T-cell (primary cell): Measurements from ENCODE around the gene PSMB11. TPM values are rescaled to one million over a fixed set of nuclear protein-coding genes. Genes with fewer than 3 reads are reported as not detected.

Experiments used
- ATAC-seq, 4 experiments: fragments of 200-7000 bp in 3 of 4; fragments of 150-1000 bp in 1 of 4; cut with Tn5 transposase; replicated peaks in 1 of 4; 1 replicate in 3 of 4; 2 replicates in 1 of 4; pipeline ENCODE4 v1.10.0; 2021; ENCODE audit warnings: moderate library complexity in 3 of 4, mild to moderate bottlenecking in 2 of 4, moderate number of reproducible peaks in 1 of 4
- CTCF ChIA-PET, 2 donors: fragments of 300-600 bp; sonication (Branson Sonifier 250); formaldehyde crosslinking; loops; one replicate each; lab custom pipeline; 2022; ENCODE audit warnings: antibody characterized with exemption in 2 of 2; lab: Charles Lee
- POLR2A ChIA-PET, 2 donors: fragments of 300-600 bp; sonication (Branson Sonifier 250); formaldehyde crosslinking; loops; one replicate each; lab custom pipeline; 2022; ENCODE audit warnings: antibody characterized with exemption in 2 of 2; lab: Charles Lee
- DNase-seq, 35 experiments: peaks; one replicate each; pipeline versions ENCODE4 v3.0.0 to v3.0.0-alpha.2; 2013 to 2023
- H3K27ac ChIP-seq: one replicate; pipeline ENCODE4 v1.5.1; 2013; ENCODE audit warnings: low read length
- H3K27me3 ChIP-seq, 2 experiments: replicated peaks in 1 of 2; 1 replicate in 1 of 2; 2 replicates in 1 of 2; pipeline versions ENCODE4 v1.6.1 to v1.7.0; 2013; ENCODE audit warnings: low read length in 1 of 2, mixed read lengths in 1 of 2; ENCODE audit not compliant: control insufficient read depth in 2 of 2, insufficient read depth in 2 of 2; ENCODE audit errors: extremely low read depth in 1 of 2
- H3K36me3 ChIP-seq, 2 donors: 1 replicate in 1 of 2; 2 replicates in 1 of 2; pipeline versions ENCODE4 v1.6.1 to v1.7.0; 2013; ENCODE audit warnings: low read length in 1 of 2; ENCODE audit not compliant: control insufficient read depth in 2 of 2, insufficient read depth in 1 of 2; ENCODE audit errors: extremely low read depth in 1 of 2
- H3K4me1 ChIP-seq, 2 experiments: 1 replicate in 1 of 2; 2 replicates in 1 of 2; pipeline versions ENCODE4 v1.6.1 to v1.7.0; 2013; ENCODE audit warnings: low read length in 2 of 2, mixed read lengths in 1 of 2; ENCODE audit not compliant: insufficient read depth in 2 of 2, control insufficient read depth in 1 of 2; ENCODE audit errors: extremely low read depth in 1 of 2
- H3K4me3 ChIP-seq, 2 donors: 1 replicate in 1 of 2; 2 replicates in 1 of 2; pipeline versions ENCODE4 v1.5.1 to v1.7.0; 2013; ENCODE audit warnings: mild to moderate bottlenecking in 2 of 2, low read length in 1 of 2, moderate library complexity in 1 of 2; ENCODE audit not compliant: control insufficient read depth in 1 of 2; ENCODE audit errors: extremely low read depth in 1 of 2
- H3K9me3 ChIP-seq: 2 replicates; pipeline ENCODE4 v1.7.0; 2013
- H3K27ac Mint-ChIP-seq, 2 donors: one replicate each; pipeline ENCODE4 v1.8.0; 2020 to 2021; ENCODE audit warnings: mild to moderate bottlenecking in 2 of 2, mixed read lengths in 2 of 2
- H3K27me3 Mint-ChIP-seq, 2 donors: one replicate each; pipeline ENCODE4 v1.8.0; 2021 to 2022; ENCODE audit warnings: mixed read lengths in 2 of 2
- H3K36me3 Mint-ChIP-seq: one replicate; pipeline ENCODE4 v1.8.0; 2021; ENCODE audit warnings: mixed read lengths
- H3K4me1 Mint-ChIP-seq, 3 donors: one replicate each; pipeline ENCODE4 v1.8.0; 2020 to 2022; ENCODE audit warnings: mixed read lengths in 3 of 3, mild to moderate bottlenecking in 1 of 3
- H3K4me3 Mint-ChIP-seq, 3 donors: one replicate each; pipeline ENCODE4 v1.8.0; 2020 to 2022; ENCODE audit warnings: mild to moderate bottlenecking in 3 of 3, mixed read lengths in 3 of 3, moderate library complexity in 3 of 3
- H3K9me3 Mint-ChIP-seq, 3 donors: one replicate each; pipeline ENCODE4 v1.8.0; 2020 to 2022; ENCODE audit warnings: mixed read lengths in 3 of 3
- WGBS: methylation state at CpG from one replicate; pipeline ENCODE4 v1.1.5; 2013; ENCODE audit warnings: missing lambda C conversion rate; ENCODE audit not compliant: insufficient coverage; 5-methylcytosine and 5-hydroxymethylcytosine counted together
- total RNA-seq, 35 experiments: library from RNA in 6 of 35; stranded (reverse) in 6 of 35; fragments of 120-200 nt in 1 of 35; gene quantifications; one replicate each; pipeline versions ENCODE4 v1.2.1 to v1.2.4 and lab custom pipeline; 2013 to 2026

The PSMB11 gene
- total RNA-seq, 5 donors from 2014 or later (not counting 1 experiment from before 2014, with no cell fraction given) = 0.26 to 0.95 (median 0.54) TPM; not detected in 1

DNA sequence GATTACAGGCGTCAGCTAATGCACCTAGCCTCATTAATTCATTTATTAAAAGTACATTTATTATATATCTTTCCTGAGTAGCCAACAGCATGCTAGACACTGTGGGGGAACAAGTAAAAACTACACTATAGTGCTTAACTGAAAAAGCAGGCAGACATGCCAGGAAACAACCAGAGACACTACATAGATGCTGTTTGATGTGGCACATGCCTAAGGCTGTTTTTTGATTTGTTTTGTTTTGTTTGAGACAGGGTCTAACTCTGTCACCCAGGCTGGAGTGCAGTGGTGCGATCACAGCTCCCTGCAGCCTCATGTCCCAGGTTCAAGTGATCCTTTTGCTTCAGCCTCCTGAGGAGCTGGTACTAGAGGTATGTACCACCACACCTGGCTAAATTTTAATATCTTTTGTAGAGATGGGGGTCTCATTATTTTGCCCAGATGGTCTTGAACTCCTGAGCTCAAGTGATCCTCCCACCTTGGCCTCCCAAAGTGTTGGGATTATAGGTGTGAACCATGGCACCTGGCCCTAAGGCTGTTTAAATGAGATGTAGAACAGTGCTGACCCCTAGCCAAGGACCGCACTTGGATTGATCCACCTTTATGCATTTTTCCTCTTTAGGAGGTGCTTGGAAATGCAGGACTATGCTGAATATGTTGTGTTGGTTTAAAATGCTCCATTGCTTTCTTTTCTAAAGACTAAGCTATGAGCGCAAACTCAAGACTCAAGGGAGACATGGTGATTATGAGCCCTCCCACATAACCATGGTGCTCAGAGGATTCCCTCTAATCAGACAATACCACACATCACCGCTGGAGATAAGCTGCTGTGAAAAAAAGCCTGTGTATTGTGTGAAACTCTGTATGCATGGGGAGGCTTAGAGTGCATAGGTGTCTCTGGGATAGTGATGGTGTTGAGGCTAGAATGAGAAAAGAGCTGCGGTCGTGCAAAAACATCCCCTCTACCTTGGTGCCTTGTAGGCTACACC lies 21.6 kb upstream of the PSMB11 start:
- no peaks in the 10 kb centered on the region for H3K9me3 Mint-ChIP-seq
- peak overlapping the region; percentile 83 to 95 for H3K27ac Mint-ChIP-seq
- H3K9me3 ChIP-seq = no peaks in the 10 kb centered on the region
- peak; percentile 67 to 85 (median 68) for ATAC-seq
- peaks cover 43 to 55% (median 45%) of the 10 kb centered on the region in 3 donors for H3K4me1 Mint-ChIP-seq
- H3K4me3 Mint-ChIP-seq = peak overlapping the region; percentile 71 to 76 (median 71)
- CTCF ChIA-PET = interaction anchor here (0.6 to 3.0 kb wide), 9 partner anchors 13 to 449 kb away, joined by 3 to 11 read pairs (median 5); no protein-coding TSS in a partner anchor
- POLR2A ChIA-PET = interaction anchor here in 1 of 2 donors (0.6 to 0.7 kb wide), 2 partner anchors 10 to 254 kb away, joined by 3 to 4 read pairs; partner anchors contain the start of gene OXA1L
- WGBS = 40% methylated on average over 2 of the region's 7 CpGs
- H3K27me3 ChIP-seq = no peaks in the 10 kb centered on the region
- H3K27me3 Mint-ChIP-seq = no peaks in the 10 kb centered on the region
- peak overlapping the region in 1 of 2 donors; percentile 2 for H3K4me3 ChIP-seq
- peaks cover 9% of the 10 kb centered on the region for H3K36me3 Mint-ChIP-seq
- no peak overlapping the region for H3K27ac ChIP-seq
- peak in 4 of 35 experiments; percentile 11 to 45 (median 31) for DNase-seq
- peaks cover 0 to 6% of the 10 kb centered on the region in 2 donors for H3K36me3 ChIP-seq
- peaks cover 28 to 38% of the 10 kb centered on the region in 2 experiments for H3K4me1 ChIP-seq

DNA sequence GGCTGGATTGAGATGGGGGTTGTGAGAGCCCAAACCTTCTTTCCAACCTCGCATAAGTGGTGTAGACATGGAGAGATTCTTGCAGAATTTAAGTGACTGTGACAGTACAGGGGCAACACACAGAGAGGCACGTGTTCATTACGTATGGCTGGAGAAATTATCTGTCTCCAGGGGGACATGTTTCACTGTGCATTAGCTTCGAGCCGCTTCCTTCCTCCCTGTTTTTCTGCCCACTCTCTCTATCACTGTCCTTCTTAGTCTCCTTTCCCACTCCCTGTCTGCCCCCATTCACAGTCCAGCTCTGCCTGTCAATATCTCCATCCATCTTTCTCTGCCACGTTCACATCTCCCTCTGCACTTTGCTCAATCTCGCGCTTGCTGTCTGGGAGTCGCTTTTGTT lies 20.6 kb upstream of the PSMB11 start:
- peak in 1 of 4 experiments; percentile 20 for ATAC-seq
- no peak for DNase-seq
- CTCF ChIA-PET = interaction anchor here (0.7 to 3.0 kb wide), 5 partner anchors 14 to 35 kb away, joined by 4 to 11 read pairs (median 5); no protein-coding TSS in a partner anchor
- H3K4me3 Mint-ChIP-seq = peak overlapping the region; percentile 71 to 76 (median 71)
- no peaks in the 10 kb centered on the region for H3K9me3 Mint-ChIP-seq
- H3K27me3 Mint-ChIP-seq = no peaks in the 10 kb centered on the region
- Histone ChIP-seq H3K4me1 (peaks cover 30 to 38% of the 10 kb centered on the region in 2 experiments), H3K9me3 (no peaks in the 10 kb centered on the region), H3K27me3 (no peaks in the 10 kb centered on the region), H3K27ac (no peak overlapping the region), H3K4me3 (no peak overlapping the region), H3K36me3 (peaks cover 0 to 15% of the 10 kb centered on the region in 2 donors)
- 54% methylated on average over 4 of the region's 9 CpGs for WGBS
- H3K4me1 Mint-ChIP-seq = peaks cover 48 to 56% (median 49%) of the 10 kb centered on the region in 3 donors
- POLR2A ChIA-PET = interaction anchor here in 1 of 2 donors (0.5 to 0.6 kb wide), 2 partner anchors 9 to 106 kb away, joined by 3 to 4 read pairs; no protein-coding TSS in a partner anchor
- H3K36me3 Mint-ChIP-seq = peaks cover 17% of the 10 kb centered on the region
- H3K27ac Mint-ChIP-seq = peak overlapping the region; percentile 83 to 95

DNA sequence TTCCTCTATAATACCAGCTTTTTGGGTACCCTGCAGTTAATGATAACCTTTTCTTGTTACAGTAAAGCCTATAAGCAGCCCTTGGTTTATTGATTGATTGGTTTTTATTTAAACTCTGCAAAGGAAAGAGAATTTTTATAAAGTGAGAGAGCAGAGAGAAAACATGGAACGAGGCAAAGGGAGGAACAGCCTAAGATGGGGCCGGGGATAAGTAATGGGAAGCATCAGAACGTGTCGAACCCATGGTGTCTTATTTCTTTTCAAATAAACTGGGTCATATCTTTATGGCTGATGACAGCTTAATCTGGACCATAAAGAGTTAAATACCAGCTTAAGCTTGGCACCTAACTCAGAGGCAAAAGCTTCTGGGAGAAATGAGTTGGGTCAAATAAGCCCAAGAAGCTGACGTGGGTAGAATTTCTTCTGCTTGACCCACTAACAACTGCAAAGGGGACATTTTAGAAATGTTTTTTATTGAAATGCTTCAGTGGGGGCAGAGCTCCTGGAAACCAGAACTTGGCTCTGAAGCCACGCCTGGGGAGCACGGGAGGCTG lies 20.0 kb upstream of the PSMB11 start:
- Histone ChIP-seq H3K27me3 (no peaks in the 10 kb centered on the region), H3K36me3 (peaks cover 0 to 15% of the 10 kb centered on the region in 2 donors), H3K27ac (no peak overlapping the region), H3K4me3 (no peak overlapping the region), H3K9me3 (no peaks in the 10 kb centered on the region), H3K4me1 (peaks cover 30 to 38% of the 10 kb centered on the region in 2 experiments)
- peaks cover 48 to 56% (median 49%) of the 10 kb centered on the region in 3 donors for H3K4me1 Mint-ChIP-seq
- ChIA-PET CTCF (interaction anchor here in 1 of 2 donors (0.8 to 3.0 kb wide), 2 partner anchors 26 to 36 kb away, joined by 3 to 11 read pairs; no protein-coding TSS in a partner anchor), POLR2A (interaction anchor here in 1 of 2 donors (0.5 to 0.6 kb wide), 3 partner anchors 10 to 107 kb away, joined by 3 to 6 read pairs (median 4); no protein-coding TSS in a partner anchor)
- no peaks in the 10 kb centered on the region for H3K27me3 Mint-ChIP-seq
- 92% methylated on average over 5 of the region's 7 CpGs for WGBS
- peak overlapping the region; percentile 83 to 95 for H3K27ac Mint-ChIP-seq
- H3K36me3 Mint-ChIP-seq = peaks cover 17% of the 10 kb centered on the region
- H3K4me3 Mint-ChIP-seq = peak overlapping the region; percentile 71 to 76 (median 71)
- DNase-seq (no peak), ATAC-seq (no peak)
- no peaks in the 10 kb centered on the region for H3K9me3 Mint-ChIP-seq

DNA sequence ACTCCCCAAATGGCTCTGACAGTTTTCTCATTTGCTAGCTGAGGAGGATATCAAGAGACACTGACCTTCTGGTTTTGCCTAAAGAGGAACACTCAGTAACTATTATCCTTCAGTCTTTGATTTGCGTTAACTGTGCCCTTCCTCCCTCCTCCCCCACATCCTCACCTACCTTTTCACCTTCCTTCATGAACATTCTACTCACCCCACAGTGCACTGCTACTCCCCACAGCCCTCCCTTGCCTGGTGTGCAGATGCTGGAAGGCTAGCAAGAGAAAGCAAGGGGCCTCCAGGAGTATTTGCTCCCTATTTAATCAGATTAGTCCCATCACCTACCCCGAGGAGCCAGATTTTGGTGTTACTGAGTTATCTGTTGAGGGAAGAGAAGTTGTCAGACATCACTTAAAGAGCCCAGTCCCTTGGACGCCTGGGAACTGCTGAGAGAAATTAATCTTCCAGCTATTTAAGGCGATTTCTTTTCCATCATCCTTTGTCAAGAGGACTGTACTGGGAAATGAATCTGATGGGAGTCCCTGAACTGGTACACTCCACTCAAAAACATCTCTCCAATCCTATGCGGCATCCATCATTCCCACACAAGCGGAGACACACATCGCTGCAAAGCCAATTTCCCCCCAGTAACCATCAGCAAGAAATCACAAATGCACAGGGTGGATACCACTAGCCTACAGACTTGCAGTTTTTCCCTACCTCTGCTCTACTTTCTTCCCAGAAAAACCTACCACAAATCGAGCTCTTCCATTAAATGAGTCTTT lies 18.8 kb upstream of the PSMB11 start:
- peaks cover 55 to 64% (median 56%) of the 10 kb centered on the region in 3 donors for H3K4me1 Mint-ChIP-seq
- no peaks in the 10 kb centered on the region for H3K9me3 ChIP-seq
- CTCF ChIA-PET = interaction anchor here (0.5 to 3.0 kb wide), 6 partner anchors 26 to 68 kb away, joined by 3 to 11 read pairs (median 4); no protein-coding TSS in a partner anchor

DNA sequence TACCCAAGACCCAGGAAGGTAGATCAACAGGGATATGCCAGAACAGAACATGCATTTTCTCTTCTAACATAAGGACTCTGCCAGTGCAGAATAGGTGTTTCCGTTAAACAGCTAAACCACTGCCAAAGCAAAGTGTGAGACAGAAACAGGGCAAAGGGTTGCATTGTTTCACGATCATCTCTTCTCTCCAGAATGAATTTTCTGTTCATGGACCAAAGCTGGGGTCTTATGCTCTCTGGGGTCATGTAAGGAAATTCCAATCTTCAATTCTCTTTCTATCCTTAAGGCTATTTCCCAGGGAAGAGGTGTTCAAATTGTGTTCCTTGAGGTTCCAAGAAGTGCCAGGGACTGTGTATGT lies 18.2 kb upstream of the PSMB11 start:
- Histone ChIP-seq H3K27ac (no peak overlapping the region), H3K9me3 (no peaks in the 10 kb centered on the region), H3K4me1 (peaks cover 34 to 44% of the 10 kb centered on the region in 2 experiments), H3K4me3 (no peak overlapping the region), H3K36me3 (peaks cover 0 to 15% of the 10 kb centered on the region in 2 donors), H3K27me3 (no peaks in the 10 kb centered on the region)
- DNase-seq = no peak
- H3K9me3 Mint-ChIP-seq = no peaks in the 10 kb centered on the region
- no peak for ATAC-seq
- H3K27ac Mint-ChIP-seq = peak overlapping the region; percentile 57 to 90
- ChIA-PET POLR2A (interaction anchor here (0.6 to 1.0 kb wide), 5 partner anchors 9 to 457 kb away, joined by 3 to 6 read pairs (median 3); no protein-coding TSS in a partner anchor), CTCF (interaction anchor here (0.5 to 1.0 kb wide), 7 partner anchors 25 to 1022 kb away, joined by 3 to 8 read pairs (median 3); no protein-coding TSS in a partner anchor)
- H3K4me1 Mint-ChIP-seq = peaks cover 58 to 69% (median 60%) of the 10 kb centered on the region in 3 donors
- no peaks in the 10 kb centered on the region for H3K27me3 Mint-ChIP-seq
- peaks cover 26% of the 10 kb centered on the region for H3K36me3 Mint-ChIP-seq
- peak overlapping the region in 1 of 3 donors; percentile 71 for H3K4me3 Mint-ChIP-seq
- 57% methylated on average over 1 of the region's 2 CpGs for WGBS

More for the DNA sequence above, 18.8 kb upstream of the PSMB11 start:
- WGBS = 90% methylated on average over 2 of the region's 8 CpGs
- peak in 2 of 35 experiments; percentile 11 to 12 for DNase-seq
- peak overlapping the region; percentile 77 to 90 for H3K27ac Mint-ChIP-seq
- no peaks in the 10 kb centered on the region for H3K9me3 Mint-ChIP-seq
- ATAC-seq = peak; percentile 38 to 60 (median 46)
- Histone ChIP-seq H3K27me3 (no peaks in the 10 kb centered on the region), H3K36me3 (peaks cover 0 to 15% of the 10 kb centered on the region in 2 donors), H3K27ac (peak overlapping the region; percentile 22), H3K4me3 (no peak overlapping the region), H3K4me1 (peaks cover 33 to 39% of the 10 kb centered on the region in 2 experiments)
- peak overlapping the region; percentile 22 to 71 (median 67) for H3K4me3 Mint-ChIP-seq
- no peaks in the 10 kb centered on the region for H3K27me3 Mint-ChIP-seq
- POLR2A ChIA-PET = interaction anchor here (0.6 to 1.0 kb wide), 4 partner anchors 10 to 457 kb away, joined by 3 to 6 read pairs (median 4); no protein-coding TSS in a partner anchor
- H3K36me3 Mint-ChIP-seq = peaks cover 24% of the 10 kb centered on the region
